Stimulated activated CD4-positive, alpha-beta T cell treated with anti-CD3 and anti-CD28 coated beads, TNF-alpha, amount 100 ng/mL, for 24 hours (primary cell): ENCODE results near the gene RPRD2.

Source experiments
- DNase-seq, 3 experiments: peaks; one replicate each; pipeline ENCODE4 v3.0.0-alpha.2; 2020; ENCODE audit warnings: low read depth in 3 of 3

Gene RPRD2

DNA sequence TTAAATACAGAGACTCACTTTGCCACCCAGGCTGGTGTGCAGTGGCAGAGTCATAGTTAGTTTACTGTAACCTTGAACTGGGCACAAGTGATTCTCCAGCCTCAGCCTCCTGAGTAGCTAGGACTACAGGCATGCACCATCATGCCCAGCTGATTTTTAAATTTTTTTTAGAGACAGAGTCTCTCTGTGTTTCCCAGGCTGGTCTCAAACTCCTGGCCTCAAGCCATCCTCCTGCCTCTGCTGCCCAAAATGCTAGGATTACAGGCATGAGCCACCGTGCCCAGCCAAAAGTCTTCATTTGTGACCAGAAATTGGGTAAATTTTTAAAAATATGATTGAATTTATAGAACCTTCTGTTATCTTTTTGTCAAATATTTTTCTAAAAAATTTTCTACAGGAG lies 105.3 kb downstream of the RPRD2 start:
- no peak for DNase-seq

DNA sequence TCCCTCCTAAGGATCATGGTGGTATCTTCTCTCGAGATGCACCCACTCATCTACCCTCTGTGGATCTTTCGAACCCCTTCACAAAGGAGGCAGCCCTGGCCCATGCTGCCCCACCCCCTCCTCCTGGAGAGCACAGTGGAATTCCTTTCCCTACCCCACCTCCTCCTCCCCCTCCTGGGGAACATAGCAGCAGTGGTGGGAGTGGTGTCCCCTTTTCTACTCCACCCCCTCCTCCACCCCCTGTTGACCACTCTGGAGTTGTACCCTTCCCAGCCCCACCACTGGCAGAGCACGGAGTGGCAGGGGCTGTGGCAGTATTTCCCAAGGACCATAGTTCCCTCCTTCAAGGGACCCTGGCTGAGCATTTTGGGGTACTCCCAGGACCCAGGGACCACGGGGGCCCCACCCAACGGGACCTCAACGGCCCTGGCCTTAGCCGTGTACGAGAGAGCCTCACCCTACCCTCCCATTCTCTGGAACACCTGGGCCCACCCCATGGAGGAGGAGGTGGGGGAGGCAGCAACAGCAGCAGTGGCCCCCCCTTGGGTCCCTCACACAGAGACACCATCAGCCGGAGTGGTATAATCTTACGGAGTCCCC lies 108.8 kb downstream of the RPRD2 start:
- no peak for DNase-seq

DNA sequence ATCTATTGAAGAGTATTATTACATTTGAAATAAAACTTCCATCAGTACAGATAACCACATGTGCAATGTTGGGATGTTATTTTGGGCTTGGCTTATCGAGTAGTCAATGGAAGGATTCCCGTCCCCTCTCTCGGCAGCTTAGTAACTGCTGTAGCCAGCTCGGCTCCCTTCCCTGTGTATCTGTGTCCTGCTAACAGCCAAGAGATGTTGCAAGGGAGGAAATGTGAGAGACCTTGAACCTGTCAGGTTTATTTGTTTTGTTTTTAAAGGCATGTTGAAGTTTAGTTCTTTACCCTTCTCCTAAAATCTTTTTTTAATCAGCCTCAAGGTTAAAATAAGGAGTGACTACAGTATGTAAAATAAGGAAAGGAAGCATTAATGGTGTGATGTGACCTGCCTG lies 109.7 kb downstream of the RPRD2 start:
- no peak for DNase-seq

DNA sequence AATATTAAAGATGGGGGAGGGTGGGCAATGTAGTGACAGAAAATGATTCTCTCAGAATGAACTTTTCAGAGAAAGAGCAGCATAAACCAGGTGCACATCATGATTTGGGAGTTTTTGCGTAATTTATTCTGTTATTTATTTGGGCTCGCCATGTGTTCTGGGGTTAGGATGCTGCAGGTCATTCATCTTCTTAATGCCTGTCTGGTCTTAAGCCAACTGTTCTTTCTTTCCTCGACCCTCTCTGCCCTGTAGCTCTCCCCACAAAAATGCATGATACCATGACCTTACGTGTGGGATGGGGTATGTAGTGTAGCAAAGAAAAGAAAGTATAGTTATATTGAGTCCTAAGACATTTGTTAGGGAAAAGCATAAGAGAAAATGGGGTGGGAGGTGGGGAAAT lies 110.9 kb downstream of the RPRD2 start:
- DNase-seq: no peak

DNA sequence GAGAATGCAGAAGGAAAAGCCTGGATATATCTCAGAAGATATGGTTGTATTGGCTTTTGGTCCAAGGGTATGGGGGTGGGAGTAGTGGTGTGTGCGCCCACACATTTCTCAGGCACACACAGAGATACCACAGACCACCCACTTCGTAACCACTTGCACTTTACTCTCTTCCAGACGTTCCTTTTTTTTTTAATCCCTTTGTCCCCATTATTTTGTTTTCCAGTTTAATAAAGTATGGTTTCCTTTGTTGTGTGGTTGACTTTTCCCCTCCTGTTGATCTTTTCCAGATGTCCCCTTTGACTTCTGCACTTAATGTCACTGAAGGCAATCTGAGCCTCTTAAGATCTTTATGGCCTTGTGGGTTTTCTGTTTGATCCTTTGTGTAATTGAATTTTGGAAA lies 112.8 kb downstream of the RPRD2 start:
- no peak for DNase-seq

DNA sequence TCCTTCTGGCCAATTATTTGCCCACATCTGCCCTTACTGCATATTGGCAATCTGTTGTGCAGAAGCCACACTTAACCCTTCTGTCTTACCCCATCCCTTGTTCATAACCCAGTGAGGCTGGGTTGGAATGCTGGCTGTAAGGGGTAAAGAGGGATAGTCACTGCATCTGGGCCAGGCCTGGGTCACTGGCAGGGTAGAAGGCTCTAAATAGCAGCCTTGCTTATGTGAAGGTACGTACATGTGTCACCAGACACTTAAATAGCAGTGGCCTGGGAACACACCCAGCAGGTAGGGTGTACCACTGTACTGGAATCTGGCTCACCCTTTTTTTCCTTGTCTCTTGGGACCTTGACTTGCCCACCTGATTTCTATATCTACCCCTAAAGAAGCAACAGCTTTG lies 113.4 kb downstream of the RPRD2 start:
- no peak for DNase-seq

DNA sequence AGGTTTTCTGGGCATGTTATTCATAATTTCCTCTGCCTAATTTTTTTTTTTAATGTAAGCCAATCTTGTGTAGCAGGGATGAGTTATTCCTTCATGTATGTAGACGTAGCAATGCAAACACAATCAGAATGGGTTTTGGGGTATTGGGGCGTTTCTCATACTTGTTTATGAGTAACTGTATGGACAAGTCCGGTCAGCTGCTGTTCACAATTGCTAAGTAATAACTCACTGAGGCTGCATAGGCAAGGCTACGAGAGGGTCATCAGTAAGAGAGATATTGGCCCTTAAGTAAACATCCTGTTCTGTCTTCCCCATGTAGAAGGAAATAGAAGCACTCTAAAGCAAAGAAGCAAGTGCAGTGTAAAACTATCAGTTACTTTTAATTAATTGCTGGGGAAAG lies 113.8 kb downstream of the RPRD2 start:
- no peak for DNase-seq

DNA sequence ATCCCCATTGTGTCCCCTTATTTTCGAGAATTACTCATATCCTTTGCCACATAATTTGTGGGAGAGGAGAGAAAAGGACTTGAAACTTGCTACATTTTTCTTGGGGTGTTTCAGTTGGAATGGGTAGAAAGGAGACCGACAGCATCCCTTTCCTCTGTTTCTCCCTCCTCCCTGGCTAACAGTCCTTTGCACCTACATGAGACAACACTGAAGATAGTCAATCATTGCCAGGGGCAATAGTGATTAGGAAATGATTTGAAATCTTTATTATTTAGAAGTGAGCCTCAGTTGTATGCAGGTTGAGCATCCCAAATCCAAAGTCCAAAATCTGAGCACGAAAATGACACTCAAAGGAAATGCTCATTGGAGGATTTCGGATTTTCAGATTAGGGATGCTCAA lies 115.4 kb downstream of the RPRD2 start:
- DNase-seq: no peak

DNA sequence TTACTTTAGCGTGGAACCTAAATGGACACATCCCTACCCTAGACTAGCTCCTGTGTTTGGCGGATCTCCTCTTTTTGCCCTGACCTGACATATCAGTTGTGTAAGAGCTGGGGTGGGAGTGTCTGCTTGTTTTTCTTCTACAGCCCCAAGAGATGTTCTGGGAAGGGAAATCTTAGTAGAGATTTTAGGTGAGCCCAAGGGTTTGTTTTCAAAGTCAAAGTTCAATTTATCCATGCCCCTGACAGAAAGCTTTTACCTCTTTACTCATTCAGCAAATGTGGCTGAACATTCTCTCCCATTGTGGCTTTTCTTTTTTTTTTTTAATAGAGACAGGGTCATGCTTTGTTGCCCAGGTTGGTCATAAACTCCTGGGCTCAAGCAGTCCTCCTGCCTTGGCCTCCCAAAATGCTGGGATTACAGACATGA lies 116.0 kb downstream of the RPRD2 start:
- DNase-seq: no peak

DNA sequence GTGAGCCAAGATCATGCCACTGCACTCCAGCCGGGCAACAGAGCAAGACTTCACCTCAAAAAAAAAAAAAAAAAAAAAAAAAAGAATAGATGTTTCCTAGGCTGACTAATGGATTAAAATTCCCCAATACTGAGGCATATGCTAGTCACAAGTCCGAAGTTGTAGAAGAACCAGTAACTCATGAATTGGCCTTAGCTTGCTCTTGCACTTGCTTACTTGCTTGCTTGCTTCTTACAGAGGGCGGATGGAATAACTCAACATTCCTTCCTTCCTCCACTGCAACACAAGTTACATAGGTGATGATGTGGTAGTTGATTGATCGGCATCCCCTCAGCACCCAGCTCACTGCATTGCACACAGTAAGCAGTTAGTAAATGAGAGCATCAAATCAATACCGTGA lies 120.5 kb downstream of the RPRD2 start:
- DNase-seq: no peak

DNA sequence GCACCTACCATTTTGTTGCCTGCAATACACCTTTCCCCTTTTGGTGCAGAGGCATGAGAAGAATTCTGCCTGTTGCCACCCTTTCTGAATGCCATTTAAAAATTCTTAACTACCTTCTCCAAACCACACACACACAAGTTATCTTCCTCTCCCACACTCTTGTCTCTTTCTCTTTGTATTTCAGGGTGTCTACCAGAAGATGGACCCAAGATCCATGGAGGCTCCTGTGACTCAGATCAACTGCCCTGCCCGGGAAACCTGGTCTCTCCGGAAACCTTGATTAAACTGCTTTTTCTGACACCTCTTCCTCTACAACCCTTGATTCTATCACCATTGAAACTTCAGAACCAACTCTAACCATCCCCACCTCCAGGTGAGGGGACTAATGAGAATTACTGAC lies 120.9 kb downstream of the RPRD2 start:
- DNase-seq: no peak

DNA sequence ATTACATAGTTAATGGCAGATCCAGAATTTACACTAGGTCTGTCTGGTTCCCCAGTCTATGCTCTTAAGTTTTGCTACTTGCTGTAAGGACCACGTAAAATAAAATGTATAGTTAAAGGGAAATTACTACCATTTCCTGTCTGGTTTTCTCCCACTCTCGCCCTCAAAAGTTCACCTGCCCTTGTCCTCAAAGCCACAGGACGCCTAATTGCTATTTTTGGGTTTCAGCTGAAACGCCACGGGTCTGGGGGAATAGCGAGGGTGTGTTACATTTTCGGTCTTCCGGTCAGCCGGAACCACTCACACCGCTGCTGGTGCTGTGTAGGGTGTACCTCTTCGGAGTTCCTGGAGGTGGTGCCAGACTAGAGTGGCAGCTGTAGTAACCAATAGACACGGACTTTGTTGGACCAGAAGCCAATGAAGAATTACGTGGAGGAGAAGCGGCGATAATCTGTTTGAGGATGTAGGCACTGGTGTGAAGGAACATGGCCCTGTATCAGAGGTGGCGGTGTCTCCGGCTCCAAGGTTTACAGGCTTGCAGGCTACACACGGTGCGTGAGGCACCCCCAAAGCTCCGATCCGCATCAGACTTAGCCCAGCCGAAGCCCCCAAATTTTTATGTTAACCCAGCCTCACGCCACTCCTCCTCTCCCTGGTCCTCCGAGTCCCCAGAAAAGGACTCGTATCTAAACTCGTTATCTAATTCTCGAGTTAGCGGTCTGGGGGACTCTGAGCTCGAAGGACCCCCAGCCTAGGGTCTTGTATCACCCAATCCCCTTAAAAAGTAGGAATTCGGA lies 123.2 kb downstream of the RPRD2 start, which contains the start of gene TARS2:
Gene TARS2, plus strand, starts transcription at position 454 of the 797 bp plus-strand sequence. Its CDS starts 32 bp downstream, at position 486.
- peak; percentile 83 to 94 (median 92) for DNase-seq

DNA sequence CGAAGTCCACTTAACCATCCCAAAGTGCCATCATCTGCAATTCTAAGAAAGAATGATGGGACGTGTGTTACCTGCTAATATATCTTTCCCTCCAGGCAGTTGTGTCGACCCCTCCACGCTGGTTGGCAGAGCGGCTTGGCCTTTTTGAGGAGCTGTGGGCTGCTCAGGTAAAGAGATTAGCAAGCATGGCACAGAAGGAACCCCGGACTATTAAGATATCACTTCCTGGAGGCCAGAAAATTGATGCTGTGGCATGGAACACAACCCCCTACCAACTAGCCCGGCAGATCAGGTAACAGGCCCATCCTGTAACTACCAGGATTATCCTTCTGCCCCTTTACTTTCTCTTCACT lies 123.8 kb downstream of the RPRD2 start:
- no peak for DNase-seq

DNA sequence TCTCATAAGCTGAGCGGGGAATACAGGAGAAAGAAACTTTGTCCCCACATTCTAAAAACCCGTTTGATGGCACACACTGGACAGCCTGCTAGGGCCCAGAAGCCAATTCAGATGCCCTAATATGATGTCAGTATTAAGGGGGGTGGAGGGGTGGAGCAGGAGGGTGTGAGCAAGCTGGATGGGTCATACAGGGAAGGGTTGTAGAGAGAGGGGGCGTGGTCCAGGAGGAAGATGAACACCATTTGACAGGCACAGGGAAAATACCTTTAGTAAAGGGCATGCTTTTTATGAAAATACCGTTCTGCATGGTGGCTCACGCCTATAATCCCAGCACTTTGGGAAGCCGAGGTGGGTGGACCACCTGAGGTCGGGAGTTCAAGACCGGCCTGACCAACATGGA lies 129.2 kb downstream of the RPRD2 start:
- no peak for DNase-seq

DNA sequence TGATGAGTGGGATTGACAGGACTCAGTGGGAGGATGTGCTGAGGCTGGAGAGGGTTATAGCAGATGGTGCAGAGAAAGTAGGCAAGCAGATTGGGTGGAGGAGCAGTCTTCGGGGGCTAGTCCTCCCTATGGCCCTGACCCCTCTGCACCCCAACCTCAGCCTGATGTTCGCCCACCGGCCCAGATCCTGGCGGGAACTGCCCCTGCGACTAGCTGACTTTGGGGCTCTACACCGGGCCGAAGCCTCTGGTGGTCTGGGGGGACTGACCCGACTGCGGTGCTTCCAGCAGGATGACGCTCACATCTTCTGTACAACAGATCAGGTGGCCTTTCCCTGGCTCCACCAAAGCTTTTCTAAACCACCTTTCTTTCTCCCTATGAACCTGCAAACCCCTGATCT lies 134.4 kb downstream of the RPRD2 start:
- DNase-seq: no peak

DNA sequence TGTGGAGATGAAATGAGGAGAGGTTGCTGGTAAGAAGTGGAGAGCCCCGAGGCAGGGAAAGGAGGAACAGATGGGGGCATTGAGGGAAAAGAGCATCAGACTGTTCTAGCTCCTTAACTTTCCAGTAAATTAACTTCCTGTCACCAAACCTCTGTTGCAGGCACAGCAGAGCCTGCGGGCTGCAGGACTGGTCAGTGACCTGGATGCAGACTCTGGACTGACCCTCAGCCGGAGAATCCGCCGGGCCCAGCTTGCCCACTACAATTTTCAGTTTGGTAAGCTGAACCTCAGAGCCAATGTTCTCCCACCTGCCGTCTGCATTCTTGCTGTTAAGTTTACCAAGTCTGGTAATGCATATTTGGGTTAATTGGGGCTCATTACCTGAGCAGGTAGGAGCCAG lies 141.5 kb downstream of the RPRD2 start:
- DNase-seq: no peak

DNA sequence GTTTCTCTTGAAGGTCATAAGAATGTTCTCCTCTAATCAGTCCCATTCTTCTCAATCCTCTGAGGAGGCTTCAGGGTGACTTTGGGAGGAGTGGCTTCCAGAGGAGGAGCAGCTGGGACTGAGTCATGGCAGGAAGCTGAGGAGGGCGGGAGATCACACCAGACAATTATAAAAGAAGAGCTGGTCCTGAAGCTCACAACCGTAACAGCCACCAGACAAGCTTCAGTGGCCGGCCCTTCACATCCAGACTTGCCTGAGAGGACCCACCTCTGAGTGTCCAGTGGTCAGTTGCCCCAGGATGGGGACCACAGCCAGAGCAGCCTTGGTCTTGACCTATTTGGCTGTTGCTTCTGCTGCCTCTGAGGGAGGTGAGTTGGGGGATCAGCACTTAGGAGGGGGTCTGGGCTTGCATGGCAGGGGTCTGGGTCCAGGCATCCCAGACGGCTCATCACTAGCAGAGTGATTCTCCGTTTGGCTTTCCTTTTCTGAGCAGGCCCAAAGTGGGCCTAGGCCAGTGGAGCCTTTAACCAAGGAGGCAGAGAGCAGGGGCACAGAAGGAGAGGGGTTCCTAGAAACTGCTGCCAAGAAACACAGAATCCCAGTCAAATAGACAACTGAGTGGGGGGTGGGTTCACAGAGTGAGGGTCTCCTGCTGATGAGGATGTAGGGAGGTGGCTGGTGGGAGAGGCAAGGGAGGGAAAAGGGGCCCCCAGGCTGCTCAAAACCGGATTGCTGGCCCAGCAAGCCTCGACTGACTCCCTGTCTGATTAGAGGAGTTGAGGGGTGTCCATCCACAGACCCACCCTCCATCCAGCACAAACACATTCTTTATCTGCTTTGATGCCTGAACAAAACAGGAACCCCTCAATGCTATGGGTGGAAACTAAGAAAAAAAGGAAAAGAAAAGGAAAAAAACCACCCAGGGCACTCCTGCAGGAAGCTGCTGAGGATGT lies 144.2 kb downstream of the RPRD2 start, which contains the start of gene ECM1:
Gene ECM1, plus strand, starts transcription at position 198 of the 953 bp plus-strand sequence. Its CDS starts 101 bp downstream, at position 299.
- no peak for DNase-seq

DNA sequence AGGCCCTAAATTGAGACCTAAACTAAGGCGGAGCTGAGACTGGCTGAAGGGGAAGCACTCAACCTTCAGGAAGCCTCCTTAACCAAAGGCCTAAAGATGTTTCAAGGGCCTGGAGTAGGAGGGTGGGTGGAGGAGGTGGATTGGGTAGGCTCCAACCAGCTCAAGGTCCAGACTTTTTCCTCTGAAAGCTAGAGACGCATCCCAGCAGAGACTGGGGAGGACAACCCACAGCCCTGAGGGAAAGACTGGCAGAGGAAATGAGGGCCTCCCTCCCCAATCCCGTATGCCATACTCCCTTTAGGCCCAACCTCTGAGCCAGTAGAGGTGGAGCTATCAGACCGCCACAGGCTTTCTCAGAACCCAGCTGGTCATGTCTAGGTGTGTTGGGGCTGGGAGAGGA lies 145.0 kb downstream of the RPRD2 start:
- no peak for DNase-seq

DNA sequence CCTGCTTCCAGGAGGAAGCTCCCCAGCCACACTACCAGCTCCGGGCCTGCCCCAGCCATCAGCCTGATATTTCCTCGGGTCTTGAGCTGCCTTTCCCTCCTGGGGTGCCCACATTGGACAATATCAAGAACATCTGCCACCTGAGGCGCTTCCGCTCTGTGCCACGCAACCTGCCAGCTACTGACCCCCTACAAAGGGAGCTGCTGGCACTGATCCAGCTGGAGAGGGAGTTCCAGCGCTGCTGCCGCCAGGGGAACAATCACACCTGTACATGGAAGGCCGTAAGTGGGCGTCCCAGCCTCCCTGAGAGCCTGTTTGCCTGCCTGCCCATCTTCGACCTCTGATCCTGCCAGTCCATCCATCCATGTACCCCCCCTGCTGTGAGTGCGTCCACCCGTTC lies 147.6 kb downstream of the RPRD2 start:
- no peak for DNase-seq

DNA sequence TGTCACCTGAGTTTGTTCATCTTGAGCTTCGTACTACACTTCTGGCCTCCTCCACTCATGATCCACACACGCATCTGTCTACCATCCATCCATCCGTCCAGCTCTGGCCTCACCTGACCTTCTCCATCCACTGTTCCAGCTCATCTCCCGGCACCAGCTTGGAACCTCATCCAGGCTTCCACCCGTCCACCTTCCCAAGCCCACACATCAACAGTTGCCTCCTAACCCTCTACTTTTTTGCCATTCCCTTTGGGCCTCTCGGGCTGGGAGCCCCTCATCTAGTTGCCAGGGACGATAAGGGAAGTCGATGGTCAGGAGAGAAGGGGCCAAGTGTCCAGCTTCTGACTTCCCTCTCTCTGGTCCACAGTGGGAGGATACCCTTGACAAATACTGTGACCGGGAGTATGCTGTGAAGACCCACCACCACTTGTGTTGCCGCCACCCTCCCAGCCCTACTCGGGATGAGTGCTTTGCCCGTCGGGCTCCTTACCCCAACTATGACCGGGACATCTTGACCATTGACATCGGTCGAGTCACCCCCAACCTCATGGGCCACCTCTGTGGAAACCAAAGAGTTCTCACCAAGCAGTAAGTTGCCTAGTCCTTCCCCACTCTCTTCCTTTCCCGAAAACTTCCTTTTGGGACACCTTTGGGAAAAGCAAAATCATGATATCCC lies 148.2 kb downstream of the RPRD2 start:
- DNase-seq: no peak

DNA sequence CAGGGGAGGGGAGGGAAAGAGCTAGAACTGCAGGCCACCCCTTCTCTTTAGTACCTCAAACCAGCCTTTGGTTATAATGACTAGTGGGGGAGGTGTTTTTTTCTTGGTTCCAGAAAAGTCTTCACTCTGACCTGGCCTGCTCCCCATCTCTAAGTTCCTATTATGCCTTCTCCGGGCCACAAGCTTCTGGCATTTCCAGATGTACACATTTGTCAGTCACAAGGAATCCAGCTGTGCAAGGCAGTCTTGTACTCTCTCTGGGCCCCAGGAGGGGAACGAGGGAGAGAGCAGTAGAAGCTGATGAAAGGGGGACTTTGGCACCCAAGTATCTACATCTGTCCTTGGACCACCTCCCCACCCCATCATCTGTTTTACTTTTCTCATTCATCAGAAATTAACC lies 148.9 kb downstream of the RPRD2 start:
- no peak for DNase-seq

DNA sequence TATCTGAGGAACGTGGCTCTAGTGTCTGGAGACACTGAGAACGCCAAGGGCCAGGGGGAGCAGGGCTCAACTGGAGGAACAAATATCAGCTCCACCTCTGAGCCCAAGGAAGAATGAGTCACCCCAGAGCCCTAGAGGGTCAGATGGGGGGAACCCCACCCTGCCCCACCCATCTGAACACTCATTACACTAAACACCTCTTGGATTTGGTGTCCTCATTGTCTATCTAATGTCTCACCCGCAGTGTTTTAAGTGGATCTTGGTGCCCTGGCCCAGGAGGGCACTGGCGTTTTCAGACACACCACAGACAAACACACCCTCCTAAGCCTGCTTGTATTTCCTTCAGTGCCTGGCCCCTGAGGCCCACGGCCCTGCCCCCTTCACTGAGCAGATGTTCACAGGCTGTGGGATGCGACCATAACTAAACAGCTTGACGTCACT lies 149.4 kb downstream of the RPRD2 start:
- DNase-seq: no peak
